K562 (cell line): ENCODE data around the gene NME7. TPM values are rescaled to one million over a fixed set of nuclear protein-coding genes. Genes with fewer than 3 reads are reported as not detected.

ENCODE experiments used
- HCFC1 ChIP-seq: IDR thresholded peaks from 2 replicates; pipeline ENCODE4 v1.6.1; 2012; ENCODE audit warnings: low read depth, low read length, improper control_type of control experiment
- SIN3A ChIP-seq, 2 experiments: fragments of 150-350 bp in 1 of 2; IDR thresholded peaks; 2 replicates each; pipeline ENCODE4 v1.6.1; 2011 to 2016; ENCODE audit warnings: borderline replicate concordance in 2 of 2, low read depth in 2 of 2, low read length in 2 of 2, mild to moderate bottlenecking in 2 of 2, moderate library complexity in 2 of 2; ENCODE audit not compliant: control insufficient read depth in 1 of 2
- ZBTB17 ChIP-seq: fragments of 450-650 bp; formaldehyde crosslinking; IDR thresholded peaks from 2 replicates; pipeline ENCODE4 v1.4.0; 2020; ENCODE audit warnings: mild to moderate bottlenecking
- ZMIZ1 ChIP-seq, 2 experiments: fragments of 150-350 bp in 1 of 2; IDR thresholded peaks; 2 replicates each; pipeline ENCODE4 v1.6.1; 2012 to 2016; ENCODE audit warnings: low read depth in 2 of 2, low read length in 2 of 2, mild to moderate bottlenecking in 1 of 2, moderate library complexity in 1 of 2
- ZNF224 ChIP-seq: sonication (generic); formaldehyde crosslinking; IDR thresholded peaks from 2 replicates; pipeline ENCODE4 v1.8.0; 2022; ENCODE audit warnings: mild to moderate bottlenecking, missing genetic modification reagents
- ZNF431 ChIP-seq: sonication (generic); formaldehyde crosslinking; IDR thresholded peaks from 2 replicates; pipeline ENCODE4 v1.8.0; 2022; ENCODE audit warnings: mild to moderate bottlenecking, missing genetic modification reagents
- polyA plus RNA-seq, 8 experiments: library from polyadenylated mRNA; depleted of rRNA in 4 of 8; stranded (reverse) in 5 of 8; unstranded in 3 of 8; fragments of >200 nt; fragmentation: Nextera tagmentation in 2 of 8; fragmentation: Illumina TruSeq in 1 of 8; extraction: Ambion mirVana in 2 of 8; extraction: Trizol in 1 of 8; gene quantifications; 2 replicates each; pipeline versions ENCODE4 v1.2.1 to v1.2.3, GENCODE V29; 2011 to 2014; ENCODE audit warnings: inconsistent platforms in 1 of 8, missing spikeins in 1 of 8
- total RNA-seq, 7 experiments: library from RNA; depleted of rRNA in 6 of 7; stranded (reverse); fragments of >200 nt in 6 of 7; fragmentation: Illumina TruSeq in 2 of 7; extraction: Trizol in 2 of 7; gene quantifications; 2 replicates each; pipeline versions ENCODE4 v1.2.1 to v1.2.3, GENCODE V29; 2011 to 2021; ENCODE audit warnings: low replicate concordance in 1 of 7
- TF ChIP-seq, protein P1 (sequence below), 2 experiments: fragments of 450-650 bp; IDR thresholded peaks; 2 replicates each; pipeline ENCODE4 v1.6.1; 2016
- TF ChIP-seq, protein P2 (sequence below): fragments of 250-450 bp; sonication (Bioruptor Pico); IDR thresholded peaks from 2 replicates; pipeline ENCODE4 v1.5.0; 2021
- TF ChIP-seq, protein P3 (sequence below), 2 experiments: fragments of 450-650 bp; formaldehyde crosslinking in 1 of 2; IDR thresholded peaks; 2 replicates each; pipeline versions ENCODE4 v1.4.0 to v1.6.1; 2014 to 2020; ENCODE audit warnings: mild to moderate bottlenecking in 2 of 2, borderline replicate concordance in 1 of 2, low read depth in 1 of 2

Gene NME7
- total and polyA plus RNA-seq, 9 of the 15 experiments (the other 6 are each of a cell fraction or from before 2014, with no cell fraction given) = 7.9 to 43.2 (median 23.9) TPM

DNA sequence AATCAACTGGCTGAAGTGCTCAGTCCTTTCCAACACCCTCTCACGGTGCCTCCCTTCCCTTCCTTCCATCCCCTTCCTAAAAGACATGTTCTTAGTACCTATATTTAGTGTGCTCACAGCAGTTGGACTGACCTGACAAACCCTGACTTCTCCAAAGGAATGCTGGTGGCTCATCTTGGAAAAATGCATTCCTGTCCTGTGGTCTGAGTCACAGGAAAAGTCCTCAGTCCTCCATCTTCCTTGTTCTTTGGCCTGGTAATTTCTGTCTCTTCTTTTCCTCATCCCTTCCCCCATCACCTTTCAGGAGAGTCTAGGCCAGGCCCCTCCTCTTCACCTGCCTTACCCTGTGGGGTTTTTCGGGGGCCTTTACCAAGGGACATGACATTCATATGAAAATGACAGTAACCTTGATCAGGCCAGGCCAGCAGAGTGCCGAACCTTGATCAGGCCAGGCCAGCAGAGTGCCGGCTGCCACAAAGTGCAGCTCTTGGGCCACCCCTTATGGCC is 253.9 kb downstream of the NME7 start (continued):
- TF ChIP-seq ZMIZ1 (IDR thresholded peaks at IDR 0.05; ENCODE audit: low read depth in 2 of 2, low read length in 2 of 2) = peak in 1 of 2 experiments; percentile 82; a peak in 2 of 4 replicates
- TF ChIP-seq, protein P1, sequence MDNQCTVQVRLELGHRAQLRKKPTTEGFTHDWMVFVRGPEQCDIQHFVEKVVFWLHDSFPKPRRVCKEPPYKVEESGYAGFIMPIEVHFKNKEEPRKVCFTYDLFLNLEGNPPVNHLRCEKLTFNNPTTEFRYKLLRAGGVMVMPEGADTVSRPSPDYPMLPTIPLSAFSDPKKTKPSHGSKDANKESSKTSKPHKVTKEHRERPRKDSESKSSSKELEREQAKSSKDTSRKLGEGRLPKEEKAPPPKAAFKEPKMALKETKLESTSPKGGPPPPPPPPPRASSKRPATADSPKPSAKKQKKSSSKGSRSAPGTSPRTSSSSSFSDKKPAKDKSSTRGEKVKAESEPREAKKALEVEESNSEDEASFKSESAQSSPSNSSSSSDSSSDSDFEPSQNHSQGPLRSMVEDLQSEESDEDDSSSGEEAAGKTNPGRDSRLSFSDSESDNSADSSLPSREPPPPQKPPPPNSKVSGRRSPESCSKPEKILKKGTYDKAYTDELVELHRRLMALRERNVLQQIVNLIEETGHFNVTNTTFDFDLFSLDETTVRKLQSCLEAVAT (IDR thresholded peaks at IDR 0.05) = peak in 1 of 2 experiments; percentile 99; a peak in 2 of 4 replicates
- TF ChIP-seq HCFC1 = 0 out of 2 replicates have a peak, but pooled peaks have one; percentile 19
- TF ChIP-seq ZNF224 (CRISPR knock-in tag) = no peak
- peak; percentile 94 for TF ChIP-seq ZBTB17
- TF ChIP-seq ZNF431 (CRISPR knock-in tag) = no peak
- TF ChIP-seq, protein P2, sequence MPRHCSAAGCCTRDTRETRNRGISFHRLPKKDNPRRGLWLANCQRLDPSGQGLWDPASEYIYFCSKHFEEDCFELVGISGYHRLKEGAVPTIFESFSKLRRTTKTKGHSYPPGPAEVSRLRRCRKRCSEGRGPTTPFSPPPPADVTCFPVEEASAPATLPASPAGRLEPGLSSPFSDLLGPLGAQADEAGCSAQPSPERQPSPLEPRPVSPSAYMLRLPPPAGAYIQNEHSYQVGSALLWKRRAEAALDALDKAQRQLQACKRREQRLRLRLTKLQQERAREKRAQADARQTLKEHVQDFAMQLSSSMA (CRISPR knock-in tag) = no peak
- TF ChIP-seq, protein P3, sequence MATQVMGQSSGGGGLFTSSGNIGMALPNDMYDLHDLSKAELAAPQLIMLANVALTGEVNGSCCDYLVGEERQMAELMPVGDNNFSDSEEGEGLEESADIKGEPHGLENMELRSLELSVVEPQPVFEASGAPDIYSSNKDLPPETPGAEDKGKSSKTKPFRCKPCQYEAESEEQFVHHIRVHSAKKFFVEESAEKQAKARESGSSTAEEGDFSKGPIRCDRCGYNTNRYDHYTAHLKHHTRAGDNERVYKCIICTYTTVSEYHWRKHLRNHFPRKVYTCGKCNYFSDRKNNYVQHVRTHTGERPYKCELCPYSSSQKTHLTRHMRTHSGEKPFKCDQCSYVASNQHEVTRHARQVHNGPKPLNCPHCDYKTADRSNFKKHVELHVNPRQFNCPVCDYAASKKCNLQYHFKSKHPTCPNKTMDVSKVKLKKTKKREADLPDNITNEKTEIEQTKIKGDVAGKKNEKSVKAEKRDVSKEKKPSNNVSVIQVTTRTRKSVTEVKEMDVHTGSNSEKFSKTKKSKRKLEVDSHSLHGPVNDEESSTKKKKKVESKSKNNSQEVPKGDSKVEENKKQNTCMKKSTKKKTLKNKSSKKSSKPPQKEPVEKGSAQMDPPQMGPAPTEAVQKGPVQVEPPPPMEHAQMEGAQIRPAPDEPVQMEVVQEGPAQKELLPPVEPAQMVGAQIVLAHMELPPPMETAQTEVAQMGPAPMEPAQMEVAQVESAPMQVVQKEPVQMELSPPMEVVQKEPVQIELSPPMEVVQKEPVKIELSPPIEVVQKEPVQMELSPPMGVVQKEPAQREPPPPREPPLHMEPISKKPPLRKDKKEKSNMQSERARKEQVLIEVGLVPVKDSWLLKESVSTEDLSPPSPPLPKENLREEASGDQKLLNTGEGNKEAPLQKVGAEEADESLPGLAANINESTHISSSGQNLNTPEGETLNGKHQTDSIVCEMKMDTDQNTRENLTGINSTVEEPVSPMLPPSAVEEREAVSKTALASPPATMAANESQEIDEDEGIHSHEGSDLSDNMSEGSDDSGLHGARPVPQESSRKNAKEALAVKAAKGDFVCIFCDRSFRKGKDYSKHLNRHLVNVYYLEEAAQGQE (IDR thresholded peaks at IDR 0.05; ENCODE audit: borderline replicate concordance) = peak; percentile 66
- TF ChIP-seq, protein P3 (CRISPR knock-in tag; IDR thresholded peaks at IDR 0.05; ENCODE audit: low read depth) = no peak
- TF ChIP-seq SIN3A (IDR thresholded peaks at IDR 0.05; ENCODE audit: borderline replicate concordance in 2 of 2, control insufficient read depth in 1 of 2, low read depth in 2 of 2, low read length in 2 of 2) = no peak
